Body of pancreas (tissue), 4 donors: ENCODE measurements around the gene HSBP1. TPM values are rescaled to one million over a fixed set of nuclear protein-coding genes. Genes with fewer than 3 reads are reported as not detected.

ENCODE experiments used
- ATAC-seq: fragments of 150-250 bp; one replicate; pipeline ENCODE4 v1.9.1; 2016
- DNase-seq, 4 donors: peaks; one replicate each; pipeline ENCODE4 v3.0.0-alpha.2; 2019
- H3K27ac ChIP-seq, 4 donors: fragments of 200-600 bp; sonication (generic); 1 replicate in 3 of 4; 2 replicates in 1 of 4; pipeline versions ENCODE4 v1.5.1 to v1.6.1; 2016 to 2019; ENCODE audit warnings: mild to moderate bottlenecking in 1 of 4, mixed read lengths in 1 of 4, moderate library complexity in 1 of 4
- H3K27me3 ChIP-seq, 2 donors: fragments of 200-600 bp; sonication (generic); one replicate each; pipeline ENCODE4 v1.6.0; 2016; ENCODE audit warnings: mild to moderate bottlenecking in 1 of 2
- H3K36me3 ChIP-seq, 2 donors: fragments of 200-600 bp; sonication (generic); replicated peaks in 1 of 2; 2 replicates each; pipeline ENCODE4 v1.5.1; 2016; ENCODE audit warnings: low read depth in 2 of 2; ENCODE audit not compliant: insufficient read depth in 1 of 2
- H3K4me1 ChIP-seq: fragments of 200-600 bp; sonication (generic); one replicate; pipeline ENCODE4 v1.6.0; 2016
- H3K4me3 ChIP-seq, 2 donors: fragments of 200-600 bp; sonication (generic); 1 replicate in 1 of 2; 2 replicates in 1 of 2; pipeline ENCODE4 v1.5.1; 2016 to 2019
- H3K9me3 ChIP-seq, 3 donors: fragments of 200-600 bp; sonication (generic); 1 replicate in 2 of 3; 2 replicates in 1 of 3; pipeline ENCODE4 v1.5.1; 2016
- POLR2A ChIP-seq, 3 donors: fragments of 450-650 bp; IDR thresholded peaks; one replicate each; pipeline ENCODE4 v1.6.1; 2016; ENCODE audit warnings: antibody characterized with exemption in 3 of 3, mild to moderate bottlenecking in 2 of 3
- WGBS, 2 donors: methylation state at CpG; one replicate each; pipeline ENCODE4 v1.1.5; 2017; 5-methylcytosine and 5-hydroxymethylcytosine counted together
- intact Hi-C: fragments of 100-400 bp; cut with DNase I; formaldehyde crosslinking; loops from one replicate; pipeline ENCODE4 v1.15.1; 2023
- total RNA-seq, 2 donors: library from RNA; depleted of rRNA; stranded (reverse); fragments of >200 nt; gene quantifications; one replicate each; pipeline ENCODE4 v1.1.0, GENCODE V29; 2016

The HSBP1 gene
- total RNA-seq, 2 donors from 2014 or later: 4.9 to 12.5 TPM

GRCh38 chr16:83863682-83864081 is 55.9 kb downstream of the HSBP1 start:
- no peaks in the 10 kb centered on the region for H3K36me3 ChIP-seq
- no peaks in the 10 kb centered on the region for H3K9me3 ChIP-seq
- no peak for DNase-seq
- H3K27ac ChIP-seq: no peak overlapping the region
- TF ChIP-seq POLR2A (IDR thresholded peaks at IDR 0.05): no peak
- H3K4me1 ChIP-seq: no peaks in the 10 kb centered on the region
- intact Hi-C loops: no loop called here
- H3K4me3 ChIP-seq: no peak overlapping the region
- 75 to 85% methylated on average over 1 of the region's 1 CpG for WGBS, 2 donors
- no peak for ATAC-seq
- H3K27me3 ChIP-seq: no peaks in the 10 kb centered on the region

Other genes starting within 250 kb of the HSBP1 start
- 10 to 100 TPM; 19.2 to 29.3 TPM for gene MLYCD, start 91.1 kb downstream of the HSBP1 start, total RNA-seq
- 1 to 10 TPM; 4.0 to 5.2 TPM for gene OSGIN1, start 145.3 kb downstream of the HSBP1 start, total RNA-seq
- 1 to 10 TPM; 1.0 to 3.6 TPM for gene NECAB2, start 160.3 kb downstream of the HSBP1 start, total RNA-seq
- not detected for gene SLC38A8, start 234.8 kb downstream of the HSBP1 start, total RNA-seq